TTC549 (cell line): Measurements from ENCODE around the gene MRNIP.
"Not testable (repeated sequence)": the region's sequence is repeated elsewhere in the genome, so short reads cannot be mapped to it uniquely, and the experiment has no call there.

ENCODE experiments used
- FAIRE-seq: peaks from 2 replicates; lab custom pipeline; 2012; peaks lifted over from hg19 to GRCh38; lab: Jason Lieb, UNC

MRNIP gene

DNA sequence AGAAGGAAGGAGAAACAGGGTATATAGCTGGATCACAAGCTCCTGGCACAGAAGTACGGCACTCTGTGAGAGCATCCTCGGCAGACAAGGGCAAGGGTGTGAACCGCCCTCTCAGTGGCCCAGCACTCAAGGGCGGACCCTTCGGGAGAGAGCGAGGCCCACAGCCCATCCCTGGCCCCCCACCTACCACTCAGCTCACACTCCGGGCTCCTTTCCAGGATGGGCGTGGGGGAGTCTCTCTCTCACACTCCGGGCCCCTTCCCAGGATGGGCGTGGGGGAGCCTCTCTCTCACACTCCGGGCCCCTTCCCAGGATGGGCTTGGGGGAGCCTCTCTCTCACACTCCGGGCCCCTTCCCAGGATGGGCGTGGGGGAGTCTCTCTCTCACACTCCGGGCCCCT is 12.9 kb upstream of the MRNIP start:
- not testable (repeated sequence) for FAIRE-seq

DNA sequence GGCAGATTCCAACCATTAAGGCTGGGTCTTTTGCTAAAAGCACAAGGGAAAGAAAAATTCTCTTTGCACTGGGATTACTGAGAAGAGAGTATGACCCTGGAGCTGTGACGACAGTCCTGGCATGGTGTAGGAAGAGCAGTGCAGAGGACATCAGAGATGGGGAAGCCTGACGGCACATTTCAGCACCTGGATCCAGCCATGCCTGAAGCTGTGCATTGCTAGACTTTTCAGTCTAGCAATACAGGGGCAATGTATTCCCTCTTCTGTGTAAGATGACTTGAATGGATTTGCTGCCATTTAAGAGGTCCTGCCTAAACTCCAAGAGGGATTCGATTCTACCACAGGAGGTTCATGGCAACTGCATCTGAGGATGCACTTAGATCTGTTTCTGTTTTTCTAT is 12.3 kb upstream of the MRNIP start:
- FAIRE-seq, result no peak

DNA sequence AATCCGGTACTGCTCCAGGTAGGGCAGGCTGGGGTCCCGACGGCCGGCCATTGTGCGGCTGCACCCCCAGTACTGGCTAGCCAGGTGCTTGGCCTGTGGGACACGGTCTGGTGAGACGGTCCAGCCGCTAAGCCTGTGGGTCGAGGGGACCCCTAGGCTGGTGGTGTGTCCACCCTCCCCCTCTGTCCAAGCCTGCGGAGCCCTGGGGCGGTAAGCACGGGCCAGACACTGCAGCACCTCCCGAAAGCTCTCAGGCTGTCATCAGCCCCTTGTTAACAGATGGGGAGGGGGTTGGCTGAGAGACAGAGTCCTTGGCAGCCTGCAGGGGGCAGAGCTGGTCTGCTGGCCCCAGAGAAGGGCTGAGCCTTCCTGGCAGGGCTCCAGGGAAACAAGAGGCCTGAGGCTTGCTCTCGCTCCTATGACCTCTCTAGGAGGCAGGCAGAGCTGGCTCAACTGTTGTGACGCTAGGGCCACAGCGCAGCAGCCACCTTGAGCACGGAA is 11.8 kb upstream of the MRNIP start:
- FAIRE-seq, result no peak

DNA sequence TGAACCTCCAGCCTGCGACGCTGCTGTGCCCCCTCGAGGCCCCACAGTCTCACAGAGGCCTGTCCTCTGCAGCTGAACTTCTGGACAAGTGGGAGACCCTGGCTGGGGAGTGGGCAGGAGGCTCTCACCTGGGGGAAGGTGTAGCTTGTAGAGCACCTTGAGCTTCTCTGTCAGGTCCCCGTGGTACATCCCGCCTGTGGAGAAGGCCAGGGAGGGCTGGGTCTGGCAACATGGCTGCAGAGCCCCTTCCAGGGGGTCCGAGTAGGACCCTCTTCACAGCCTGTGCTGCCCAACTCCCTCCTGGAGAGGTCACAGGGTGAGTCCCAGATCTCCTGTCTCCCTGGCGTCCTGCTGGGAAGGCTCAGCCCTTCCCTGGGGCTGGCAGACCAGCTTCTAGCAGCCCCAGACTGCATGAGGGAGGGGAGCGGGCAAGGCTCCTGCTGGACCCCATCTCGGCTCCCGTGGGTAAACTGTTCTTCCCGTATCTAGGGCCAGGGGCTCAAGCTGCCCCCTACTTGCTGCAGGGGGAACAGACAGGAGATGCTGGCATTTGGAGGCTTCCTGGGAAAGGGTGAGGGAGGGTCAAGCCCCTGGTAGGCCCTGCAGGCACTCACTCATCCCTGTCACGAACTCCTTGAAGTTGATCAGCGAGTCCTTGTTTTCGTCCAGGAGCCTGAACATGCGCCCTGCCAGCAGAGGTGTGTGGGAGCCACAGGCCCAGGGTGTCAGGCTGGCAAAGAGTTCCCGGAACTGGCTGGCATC is 11.2 kb upstream of the MRNIP start:
- FAIRE-seq, result no peak

DNA sequence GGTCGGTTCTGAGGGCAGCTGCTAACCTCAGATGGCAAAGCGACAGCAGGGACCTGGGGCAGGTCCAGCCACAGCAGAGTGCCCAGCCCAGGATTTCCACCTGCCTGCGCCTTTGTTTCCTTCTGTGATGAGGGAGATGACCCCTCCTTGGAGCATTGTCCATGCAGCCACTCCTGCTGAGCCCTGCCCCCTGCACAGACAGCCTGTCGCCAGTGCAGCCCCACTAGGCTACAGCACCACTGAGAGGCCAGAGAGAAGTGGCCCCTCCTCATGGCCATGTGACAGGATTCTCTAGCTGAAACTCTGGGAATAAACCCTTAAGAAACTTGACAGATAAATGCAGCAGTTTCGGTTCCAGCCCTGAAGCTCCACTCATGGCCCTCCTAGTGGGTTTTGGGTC is 10.5 kb upstream of the MRNIP start:
- FAIRE-seq, result no peak

DNA sequence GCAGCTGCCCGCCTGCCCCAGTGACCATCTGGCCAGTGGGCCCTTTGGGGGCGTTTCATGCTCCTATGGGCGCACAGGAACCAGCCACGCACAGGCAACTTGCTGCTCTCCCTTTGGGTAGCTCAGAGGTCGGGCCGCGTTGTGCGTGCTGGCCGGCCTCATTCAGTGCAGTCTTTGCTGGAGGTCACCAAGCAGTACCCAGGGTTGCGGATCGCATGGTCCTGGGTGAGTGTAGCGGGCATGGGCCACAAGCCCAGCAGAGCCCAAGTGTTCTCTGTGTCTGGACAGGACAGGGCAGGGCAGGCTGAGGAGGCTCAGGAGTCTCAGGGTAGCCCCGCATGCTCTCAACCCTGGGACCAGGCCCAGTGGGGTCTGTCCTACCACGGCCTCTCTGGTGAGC is 9.9 kb upstream of the MRNIP start:
- no peak for FAIRE-seq

DNA sequence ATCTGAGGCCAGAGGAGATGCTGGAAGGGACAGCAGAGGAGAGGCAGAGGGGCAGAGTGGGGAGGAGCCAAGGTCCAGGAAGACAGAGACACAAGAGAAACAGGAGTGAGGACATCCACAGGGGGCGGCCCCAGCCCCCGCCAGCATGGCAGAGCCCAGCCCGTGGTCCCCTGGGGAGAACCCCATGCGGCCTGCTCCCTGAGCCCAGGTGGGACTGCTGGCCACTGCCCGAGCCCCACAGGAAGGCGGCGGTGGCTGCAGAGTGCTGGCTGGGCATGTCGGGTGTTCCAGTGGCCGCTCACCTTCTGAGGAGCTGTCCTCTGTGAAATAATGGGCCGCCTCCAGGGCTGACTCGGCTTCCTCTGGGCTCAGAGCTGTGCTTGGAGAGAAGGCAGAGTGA is 8.9 kb upstream of the MRNIP start:
- no peak for FAIRE-seq

DNA sequence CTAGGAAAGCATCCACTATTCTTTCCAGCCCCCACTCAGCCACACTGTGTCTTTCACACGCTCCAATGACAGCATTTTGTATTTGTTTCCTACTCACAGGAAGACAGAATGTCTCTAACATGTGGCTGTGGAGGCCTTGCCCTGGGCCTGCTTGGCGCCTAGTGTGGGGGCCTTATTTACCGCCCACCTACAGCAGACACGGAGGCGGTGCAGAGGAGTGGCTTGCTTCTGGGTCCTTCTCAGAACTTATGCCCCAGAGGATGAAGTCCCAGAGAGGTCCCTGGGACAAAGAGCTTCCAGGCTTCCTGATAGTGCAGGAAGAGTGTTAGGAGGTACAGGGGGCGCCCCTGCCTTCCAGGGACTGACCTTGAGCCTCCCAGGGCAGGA is 8.5 kb upstream of the MRNIP start:
- no peak for FAIRE-seq

DNA sequence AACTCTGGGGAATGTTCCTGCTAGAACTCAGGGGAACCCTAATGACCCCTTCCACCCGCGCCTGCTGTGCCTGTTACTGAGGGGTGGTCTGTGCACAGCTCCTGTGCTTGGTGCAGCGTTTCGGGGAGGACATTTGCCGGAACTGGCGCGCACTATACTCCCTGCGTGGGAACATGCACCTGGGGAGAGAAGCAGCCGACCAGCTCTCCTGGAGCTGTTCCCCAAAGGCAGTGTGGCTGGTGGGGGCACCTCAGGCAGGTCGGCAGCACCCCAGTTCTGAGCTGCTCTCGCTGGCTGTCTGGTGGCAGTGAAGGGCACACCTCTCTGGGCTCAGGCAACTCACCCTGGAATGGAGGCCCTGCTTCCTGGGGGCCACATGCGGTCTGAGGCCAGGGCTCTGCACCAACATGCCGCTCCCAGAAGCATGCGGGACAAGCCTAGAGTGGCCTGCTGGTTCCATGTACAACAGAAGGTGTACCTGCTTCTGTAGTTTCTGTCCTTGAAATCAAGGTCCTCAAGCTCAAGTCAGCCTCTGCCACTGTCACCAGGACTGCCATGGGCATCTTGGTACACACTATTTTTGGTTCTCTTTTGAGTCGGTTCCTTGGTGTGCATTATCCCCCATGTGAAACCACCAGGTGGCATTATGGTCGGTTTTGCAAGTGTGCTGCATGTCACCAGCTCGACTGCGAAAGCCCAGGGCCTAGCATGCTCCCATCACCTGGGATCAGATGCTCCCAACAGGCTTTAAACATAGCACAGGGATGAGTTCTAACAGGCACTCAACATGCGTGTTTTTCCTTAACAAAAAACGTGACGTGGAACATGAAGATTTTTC is 7.8 kb upstream of the MRNIP start:
- FAIRE-seq, result no peak

DNA sequence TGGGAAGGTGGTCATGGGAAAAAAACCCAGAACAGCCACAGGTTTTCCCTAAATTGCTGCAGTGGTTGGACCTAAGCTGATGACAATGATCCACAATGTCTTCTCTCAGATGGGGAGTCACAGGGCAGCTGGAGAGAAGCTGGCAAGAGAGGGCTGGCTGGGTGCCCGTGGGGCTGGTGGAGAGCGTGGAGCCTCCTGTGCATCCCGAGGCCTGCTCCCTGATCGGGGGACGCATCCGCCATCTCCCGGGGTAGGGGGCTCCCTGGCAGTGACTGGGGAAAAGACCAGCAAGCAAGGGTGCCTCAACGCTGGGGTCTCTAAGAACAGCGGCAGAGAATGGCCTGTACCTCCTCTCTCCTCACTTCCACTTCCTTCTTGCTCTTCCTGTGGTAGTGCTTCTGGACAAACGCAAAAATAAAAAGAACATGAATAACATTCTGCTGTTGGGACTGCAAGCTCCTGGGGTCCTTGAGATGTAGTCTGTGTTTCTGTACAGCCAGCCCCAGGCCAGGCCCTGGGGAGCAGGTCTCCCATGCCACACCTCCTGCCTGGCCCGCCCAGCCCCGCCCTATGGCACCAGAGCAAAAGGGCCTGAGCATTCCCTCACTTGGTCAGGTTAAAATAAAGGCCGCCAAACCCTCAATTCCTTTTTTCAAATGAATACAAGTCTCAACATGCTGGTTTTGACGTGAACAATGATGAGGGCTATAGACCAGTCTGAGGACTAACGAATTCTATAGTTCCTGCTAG is 7.0 kb upstream of the MRNIP start:
- no peak for FAIRE-seq

DNA sequence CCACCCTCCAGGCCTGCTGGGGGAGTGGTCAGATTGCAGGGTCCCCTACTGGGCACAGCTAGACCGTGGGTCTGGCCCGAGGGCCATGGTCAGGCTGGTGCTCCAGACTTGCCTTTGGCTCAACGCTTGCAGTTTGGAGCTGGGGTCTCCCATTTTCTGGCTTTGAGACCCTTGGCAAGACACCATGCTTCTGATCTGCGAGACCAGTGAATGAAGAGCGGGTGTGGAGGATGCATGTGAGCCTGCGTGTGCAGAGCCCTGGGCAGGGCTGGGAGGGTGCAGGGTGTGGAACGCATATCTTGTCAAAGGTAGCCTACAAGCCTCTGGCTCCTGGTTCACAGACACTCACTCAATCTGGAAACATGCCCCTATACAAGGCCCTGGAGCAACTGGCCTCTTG is 6.1 kb upstream of the MRNIP start:
- no peak for FAIRE-seq

DNA sequence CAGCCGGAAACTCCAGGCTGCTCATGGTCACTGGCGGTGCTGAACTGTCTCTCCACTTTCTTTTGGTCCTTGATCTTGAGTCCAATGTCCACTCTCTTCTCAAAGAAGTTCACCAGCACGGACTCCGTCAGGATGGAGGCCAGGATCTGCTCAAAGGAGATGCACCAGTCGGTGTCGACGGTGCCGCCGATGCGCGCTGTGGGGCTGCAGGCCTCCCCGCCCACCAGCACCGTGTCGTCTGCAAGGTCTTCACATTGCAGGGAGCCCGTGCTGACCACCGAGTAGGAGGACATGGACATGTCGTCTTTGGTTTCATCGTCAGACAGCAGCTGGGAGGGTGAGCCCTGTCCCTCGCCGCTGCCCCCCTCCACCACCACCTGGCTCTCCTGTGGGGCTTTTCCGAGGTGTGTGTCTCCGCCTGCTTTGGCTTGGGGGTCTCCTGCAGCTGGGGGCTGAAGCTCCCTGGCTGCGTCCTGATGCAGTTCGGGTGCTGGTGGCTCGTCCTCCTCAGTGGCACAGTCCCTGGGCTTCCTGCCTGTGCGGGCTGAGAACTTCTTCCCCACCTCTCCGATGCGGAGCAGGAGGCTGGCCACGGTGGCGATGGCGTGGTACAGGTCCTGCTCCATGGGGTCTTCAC is 5.0 kb upstream of the MRNIP start:
- FAIRE-seq, result no peak

DNA sequence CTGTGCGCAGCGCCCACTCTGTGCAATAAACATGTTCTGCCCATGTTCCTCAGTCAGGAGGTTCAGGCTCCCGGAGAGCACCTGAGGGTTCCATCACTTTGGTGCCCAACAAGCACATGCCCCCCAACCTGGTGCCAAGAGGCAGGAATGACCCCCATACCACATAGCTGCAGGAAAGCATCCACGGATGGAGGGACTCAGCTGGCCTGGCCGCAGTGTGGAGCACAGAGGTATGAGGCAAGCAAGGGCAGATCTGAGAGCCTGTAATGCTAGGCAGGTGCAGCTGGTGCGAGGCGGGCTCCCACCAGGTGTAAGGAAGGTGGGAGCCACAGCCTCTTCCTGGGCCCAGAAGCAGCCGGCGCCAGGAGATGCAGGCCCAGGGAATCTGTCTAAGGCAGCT is 4.3 kb upstream of the MRNIP start:
- no peak for FAIRE-seq

DNA sequence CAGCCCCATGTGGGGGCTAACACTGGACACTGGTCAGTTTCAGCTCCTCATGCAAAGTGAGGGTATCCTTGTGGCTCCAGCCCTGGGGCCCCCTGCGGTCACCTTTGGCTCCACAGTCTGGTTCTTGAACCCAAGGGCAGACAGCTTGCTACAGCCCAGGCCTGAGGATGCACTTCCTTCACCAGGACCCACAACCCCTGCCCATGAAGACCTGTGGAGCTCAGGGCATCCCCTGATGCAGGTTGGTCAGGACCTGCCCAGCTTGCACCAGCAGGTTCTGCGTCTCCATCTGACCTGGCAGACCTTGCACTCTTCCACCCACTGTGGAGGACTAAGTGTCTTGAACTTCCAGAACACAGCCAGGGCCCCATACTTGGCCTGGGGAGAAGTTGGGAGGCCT is 3.7 kb upstream of the MRNIP start:
- FAIRE-seq, result no peak

DNA sequence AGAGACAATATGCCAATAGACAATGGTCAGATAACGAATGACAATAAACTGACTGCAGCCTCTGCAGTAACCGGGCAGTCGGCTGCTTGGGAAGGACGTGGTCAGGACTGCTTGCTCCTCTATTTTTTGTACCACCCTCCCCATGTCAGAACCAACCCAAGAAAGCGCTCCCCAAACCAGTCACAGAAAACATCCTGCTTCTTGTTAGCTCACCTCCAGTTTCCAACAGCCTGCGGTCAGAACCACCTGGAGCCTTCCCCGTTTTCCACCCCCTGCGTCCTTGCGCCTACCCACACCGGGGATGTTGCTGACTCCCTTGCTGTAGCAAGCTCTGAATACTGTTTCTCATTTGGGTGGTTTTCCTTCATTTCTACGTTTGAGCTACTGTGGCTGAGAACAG is 1.7 kb upstream of the MRNIP start:
- FAIRE-seq, result no peak

DNA sequence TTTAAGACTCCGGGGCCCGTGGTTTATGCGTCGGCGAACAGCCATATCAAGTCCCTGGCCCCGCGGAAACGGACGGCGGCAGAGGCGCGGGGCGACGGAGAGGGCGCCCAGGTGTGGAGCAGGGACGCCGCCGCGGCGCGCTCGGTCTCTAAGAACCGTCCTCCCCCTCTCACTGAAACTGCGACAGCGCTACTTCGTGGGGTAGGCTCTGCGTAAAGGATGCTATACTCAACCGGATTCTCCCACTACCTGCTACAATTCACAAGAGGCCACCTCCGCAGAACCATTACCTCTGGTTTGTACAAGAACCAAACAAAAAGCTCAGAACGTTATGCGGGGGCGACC is 404 bp downstream of the MRNIP start:
- FAIRE-seq, result no peak

DNA sequence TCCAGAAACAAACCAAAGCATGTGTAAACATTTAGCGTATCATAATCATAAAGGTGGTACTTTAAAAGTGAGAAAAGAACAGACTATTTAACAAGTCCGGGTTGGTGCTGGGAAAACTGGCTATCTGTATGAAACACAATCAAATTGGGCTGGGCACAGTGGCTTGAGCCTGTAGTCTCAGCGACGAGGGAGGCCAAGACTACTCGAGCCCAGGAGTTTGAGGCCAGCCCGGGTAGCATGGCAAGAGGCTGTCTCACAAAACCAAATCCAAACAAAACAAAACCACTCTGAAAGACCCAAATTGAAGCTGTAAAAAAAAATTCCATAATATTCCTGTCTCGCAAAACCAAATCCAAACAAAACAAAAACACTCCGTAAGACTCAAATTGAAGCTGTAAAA is 4.3 kb downstream of the MRNIP start:
- no peak for FAIRE-seq

DNA sequence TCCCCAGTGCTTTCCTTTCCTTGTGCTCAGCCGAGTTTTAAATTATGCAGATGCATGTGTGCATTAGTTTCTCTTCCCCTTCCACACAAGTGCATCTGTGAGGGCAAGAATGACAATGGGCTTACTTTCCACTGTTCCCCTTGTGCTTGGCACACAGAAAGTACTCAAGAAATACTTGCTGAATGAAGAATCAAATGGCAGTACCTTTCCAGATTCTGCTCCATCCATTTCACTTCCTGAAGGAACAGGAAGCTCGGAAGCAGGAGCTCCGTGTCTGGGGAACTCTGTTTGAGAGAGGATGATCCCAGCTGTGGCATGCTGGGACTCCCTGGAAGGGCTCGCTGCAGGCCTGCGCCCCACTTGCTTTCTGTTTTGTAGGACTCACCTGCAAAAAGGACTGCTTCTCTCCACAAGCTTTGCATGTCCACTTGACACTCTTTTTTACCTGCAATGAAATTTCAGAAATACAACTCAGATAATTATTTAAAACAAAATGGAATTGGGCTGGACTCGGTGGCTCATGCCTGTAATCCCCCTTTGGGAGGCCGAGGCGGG is 5.5 kb downstream of the MRNIP start:
- FAIRE-seq, result no peak

DNA sequence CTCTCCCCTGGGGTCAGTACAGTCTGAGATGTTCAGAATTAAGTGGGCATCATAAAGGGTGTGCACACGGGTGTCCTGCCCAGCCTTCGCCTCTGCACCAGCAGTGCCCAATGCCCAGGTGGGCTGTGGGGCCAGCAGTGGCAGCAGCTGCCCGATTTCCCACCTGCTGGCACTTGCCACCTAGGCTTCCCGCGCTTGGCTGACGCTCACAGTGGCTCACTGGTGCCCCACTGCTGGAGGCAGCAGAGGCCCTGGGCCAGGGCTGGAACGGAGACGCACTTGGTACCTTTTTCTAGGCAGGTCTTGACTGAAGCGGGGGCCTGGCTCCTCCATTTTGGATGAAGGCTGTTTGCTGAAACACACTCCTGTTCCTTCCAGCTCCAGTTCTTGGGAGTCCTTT is 17.0 kb downstream of the MRNIP start:
- FAIRE-seq, result no peak

DNA sequence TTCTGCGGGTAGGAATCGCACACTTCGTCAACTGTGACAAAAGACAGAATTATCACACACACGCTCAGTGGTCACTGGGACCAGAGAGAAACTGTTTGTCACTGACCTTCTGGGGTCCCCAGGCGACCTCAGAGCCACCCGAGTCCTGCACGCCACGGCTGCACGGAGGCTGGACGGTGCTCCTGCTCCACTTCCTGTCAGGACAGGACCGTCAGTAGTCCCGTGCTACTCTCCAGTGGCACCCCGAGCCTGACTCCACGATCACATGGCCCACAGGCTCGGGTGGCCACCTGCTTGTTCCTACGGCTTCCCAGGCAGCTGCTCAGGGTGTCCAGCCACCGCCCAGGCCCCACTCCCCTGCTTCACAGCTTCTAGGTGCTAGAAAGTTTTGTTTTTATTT is 17.9 kb downstream of the MRNIP start:
- no peak for FAIRE-seq

DNA sequence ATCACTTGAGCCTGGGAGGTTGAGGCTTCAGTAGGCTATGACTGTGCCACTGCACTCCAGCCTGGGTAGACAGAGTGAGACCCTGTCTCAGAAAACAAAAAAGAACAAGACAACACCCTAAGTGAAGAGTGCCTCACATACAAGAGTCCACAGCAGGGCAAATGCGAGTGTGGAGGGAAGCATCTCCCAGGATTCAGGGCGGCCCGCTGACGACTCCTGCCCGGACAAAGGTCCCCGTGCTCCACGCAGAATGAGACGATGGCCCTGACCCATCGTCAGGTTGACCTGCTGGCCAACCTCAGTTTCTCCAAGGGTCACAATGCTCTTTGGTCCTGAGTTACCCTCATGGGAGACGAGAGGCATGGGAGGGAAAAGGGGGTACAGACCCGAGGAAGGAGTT is 18.3 kb downstream of the MRNIP start:
- no peak for FAIRE-seq
